ENCODE data around the gene WASHC2A. TPM values are rescaled to one million over a fixed set of nuclear protein-coding genes. Genes with fewer than 3 reads are reported as not detected.
"Not testable (repeated sequence)": the region's sequence is repeated elsewhere in the genome, so short reads cannot be mapped to it uniquely, and the experiment has no call there.

WASHC2A gene
- polyA plus RNA-seq, 3 donors = 10.9 to 32.9 (median 18.8) TPM

DNA sequence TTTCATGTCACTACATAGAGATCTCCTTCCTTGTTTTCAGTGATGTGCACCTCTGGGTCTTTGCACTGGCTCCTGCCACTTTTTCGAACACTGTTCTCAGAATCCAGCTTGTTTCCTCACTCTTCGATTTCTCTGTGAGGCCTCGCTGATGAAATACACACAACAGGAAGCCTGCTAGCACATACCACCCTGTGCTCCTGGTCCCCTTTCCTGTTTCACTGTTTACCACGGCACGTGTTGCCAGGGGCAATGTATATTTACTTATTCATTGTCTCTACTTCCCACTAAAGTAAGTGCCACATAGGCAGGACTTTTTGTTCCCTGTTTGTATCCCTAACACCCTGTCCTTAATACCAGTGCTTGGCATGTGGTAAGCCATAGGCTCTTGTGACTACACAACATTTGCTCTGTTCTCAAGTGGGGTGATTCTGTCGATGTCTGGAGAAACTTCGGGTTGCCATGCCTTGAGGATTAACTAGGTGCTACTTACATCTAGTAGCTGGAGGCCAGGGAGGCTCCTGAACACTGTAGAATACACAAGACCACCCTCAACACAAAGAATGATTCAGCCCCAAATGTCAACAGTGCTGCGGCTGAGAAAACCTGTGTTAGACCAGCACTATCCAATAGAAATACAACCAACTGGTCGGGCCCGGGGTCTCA is 75.9 kb downstream of the WASHC2A start:
- peak; percentile 14 to 37 (median 26) for DNase-seq
- H3K9ac ChIP-seq (ENCODE audit: insufficient read depth, low read length, poor library complexity, severe bottlenecking); H3K79me2 ChIP-seq (ENCODE audit: insufficient read depth, low read length); H2AFZ ChIP-seq (ENCODE audit: insufficient read depth, low read depth, low read length, poor library complexity, severe bottlenecking); H4K20me1 ChIP-seq (ENCODE audit: insufficient read depth, low read length); H3K27me3 ChIP-seq (ENCODE audit: control insufficient read depth in 2 of 2, insufficient read depth in 2 of 2, low read length in 2 of 2); H3K36me3 ChIP-seq (replicated peaks in 1 of 2; ENCODE audit: control insufficient read depth in 1 of 2, insufficient read depth in 2 of 2, low read length in 2 of 2); intact Hi-C loops (cut with micrococcal nuclease); H3K27ac ChIP-seq (ENCODE audit: low read depth in 1 of 2, low read length in 2 of 2); H3K9me3 ChIP-seq (replicated peaks in 1 of 2; ENCODE audit: control insufficient read depth in 1 of 2, insufficient read depth in 1 of 2, low read length in 2 of 2); H3K36me3 Mint-ChIP-seq; H3K4me2 ChIP-seq (replicated peaks; ENCODE audit: extremely low read depth, low read length, poor library complexity, severe bottlenecking); H3K9me3 Mint-ChIP-seq; H3K4me3 ChIP-seq (replicated peaks in 1 of 3; ENCODE audit: low read depth in 2 of 3, low read length in 3 of 3); H3K27me3 Mint-ChIP-seq (ENCODE audit: low read depth in 3 of 3): not testable (repeated sequence)
- peaks cover 6 to 17% of the 10 kb centered on the region in 2 donors for H3K4me1 ChIP-seq (ENCODE audit: control insufficient read depth in 1 of 2, insufficient read depth in 2 of 2, low read length in 2 of 2)
- Mint-ChIP-seq H3K4me1 (peaks cover 22% of the 10 kb centered on the region), H3K4me3 (peak overlapping the region in 1 of 2 donors; percentile 62), H3K27ac (peak overlapping the region in 6 of 7 donors; percentile 15 to 89 (median 67))
- WGBS (ENCODE audit: insufficient coverage) = no CpG with 5 or more reads among the region's 10 CpGs

GRCh38 chr10:50145575-50145974 is 77.8 kb downstream of the WASHC2A start:
- H3K9me3 Mint-ChIP-seq; H3K4me3 Mint-ChIP-seq; H3K4me2 ChIP-seq (replicated peaks; ENCODE audit: extremely low read depth, low read length, poor library complexity, severe bottlenecking); H3K9me3 ChIP-seq (replicated peaks in 1 of 2; ENCODE audit: control insufficient read depth in 1 of 2, insufficient read depth in 1 of 2, low read length in 2 of 2); H3K27ac Mint-ChIP-seq; H4K20me1 ChIP-seq (ENCODE audit: insufficient read depth, low read length); DNase-seq; H3K36me3 ChIP-seq (replicated peaks in 1 of 2; ENCODE audit: control insufficient read depth in 1 of 2, insufficient read depth in 2 of 2, low read length in 2 of 2); H3K9ac ChIP-seq (ENCODE audit: insufficient read depth, low read length, poor library complexity, severe bottlenecking); H3K27me3 Mint-ChIP-seq (ENCODE audit: low read depth in 3 of 3); H3K27me3 ChIP-seq (ENCODE audit: control insufficient read depth in 2 of 2, insufficient read depth in 2 of 2, low read length in 2 of 2); H3K27ac ChIP-seq (ENCODE audit: low read depth in 1 of 2, low read length in 2 of 2); intact Hi-C loops (cut with micrococcal nuclease); H3K4me3 ChIP-seq (replicated peaks in 1 of 3; ENCODE audit: low read depth in 2 of 3, low read length in 3 of 3); H2AFZ ChIP-seq (ENCODE audit: insufficient read depth, low read depth, low read length, poor library complexity, severe bottlenecking); H3K79me2 ChIP-seq (ENCODE audit: insufficient read depth, low read length); H3K36me3 Mint-ChIP-seq: not testable (repeated sequence)
- H3K4me1 Mint-ChIP-seq = peaks cover 18% of the 10 kb centered on the region
- no CpG with 5 or more reads among the region's 1 CpG for WGBS (ENCODE audit: insufficient coverage)
- H3K4me1 ChIP-seq (ENCODE audit: control insufficient read depth in 1 of 2, insufficient read depth in 2 of 2, low read length in 2 of 2) = peaks cover 6 to 17% of the 10 kb centered on the region in 2 donors

GRCh38 chr10:50152792-50153272 is 85.1 kb downstream of the WASHC2A start:
- Histone ChIP-seq H3K4me1 (ENCODE audit: control insufficient read depth in 1 of 2, insufficient read depth in 2 of 2, low read length in 2 of 2) (no peaks in the 10 kb centered on the region), H3K79me2 (ENCODE audit: insufficient read depth, low read length) (no peaks in the 10 kb centered on the region), H3K9ac (ENCODE audit: insufficient read depth, low read length, poor library complexity, severe bottlenecking) (no peak overlapping the region), H3K27ac (ENCODE audit: low read depth in 1 of 2, low read length in 2 of 2) (no peak overlapping the region), H3K4me3 (replicated peaks in 1 of 3; ENCODE audit: low read depth in 2 of 3, low read length in 3 of 3) (no peak overlapping the region), H3K4me2 (replicated peaks; ENCODE audit: extremely low read depth, low read length, poor library complexity, severe bottlenecking) (no peak overlapping the region), H2AFZ (ENCODE audit: insufficient read depth, low read depth, low read length, poor library complexity, severe bottlenecking) (no peak overlapping the region), H3K27me3 (ENCODE audit: control insufficient read depth in 2 of 2, insufficient read depth in 2 of 2, low read length in 2 of 2) (peaks cover 0 to 6% of the 10 kb centered on the region in 2 donors), H4K20me1 (ENCODE audit: insufficient read depth, low read length) (no peaks in the 10 kb centered on the region), H3K36me3 (replicated peaks in 1 of 2; ENCODE audit: control insufficient read depth in 1 of 2, insufficient read depth in 2 of 2, low read length in 2 of 2) (no peaks in the 10 kb centered on the region), H3K9me3 (replicated peaks in 1 of 2; ENCODE audit: control insufficient read depth in 1 of 2, insufficient read depth in 1 of 2, low read length in 2 of 2) (no peaks in the 10 kb centered on the region)
- 4% methylated on average over 30 of the region's 34 CpGs for WGBS (ENCODE audit: insufficient coverage)
- H3K9me3 Mint-ChIP-seq = peaks cover 0 to 7% (median 0%) of the 10 kb centered on the region in 7 donors
- H3K27ac Mint-ChIP-seq = no peak overlapping the region
- TF ChIP-seq, protein P1, sequence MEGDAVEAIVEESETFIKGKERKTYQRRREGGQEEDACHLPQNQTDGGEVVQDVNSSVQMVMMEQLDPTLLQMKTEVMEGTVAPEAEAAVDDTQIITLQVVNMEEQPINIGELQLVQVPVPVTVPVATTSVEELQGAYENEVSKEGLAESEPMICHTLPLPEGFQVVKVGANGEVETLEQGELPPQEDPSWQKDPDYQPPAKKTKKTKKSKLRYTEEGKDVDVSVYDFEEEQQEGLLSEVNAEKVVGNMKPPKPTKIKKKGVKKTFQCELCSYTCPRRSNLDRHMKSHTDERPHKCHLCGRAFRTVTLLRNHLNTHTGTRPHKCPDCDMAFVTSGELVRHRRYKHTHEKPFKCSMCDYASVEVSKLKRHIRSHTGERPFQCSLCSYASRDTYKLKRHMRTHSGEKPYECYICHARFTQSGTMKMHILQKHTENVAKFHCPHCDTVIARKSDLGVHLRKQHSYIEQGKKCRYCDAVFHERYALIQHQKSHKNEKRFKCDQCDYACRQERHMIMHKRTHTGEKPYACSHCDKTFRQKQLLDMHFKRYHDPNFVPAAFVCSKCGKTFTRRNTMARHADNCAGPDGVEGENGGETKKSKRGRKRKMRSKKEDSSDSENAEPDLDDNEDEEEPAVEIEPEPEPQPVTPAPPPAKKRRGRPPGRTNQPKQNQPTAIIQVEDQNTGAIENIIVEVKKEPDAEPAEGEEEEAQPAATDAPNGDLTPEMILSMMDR (IDR thresholded peaks at IDR 0.05) = no peak
- intact Hi-C loops (cut with micrococcal nuclease) = loop anchor here in 1 of 2 donors (10.0 kb wide), 1 partner anchor 128 kb away; no protein-coding TSS in a partner anchor
- H3K4me3 Mint-ChIP-seq = peak overlapping the region in 1 of 2 donors; percentile 71
- H3K27me3 Mint-ChIP-seq (ENCODE audit: low read depth in 3 of 3) = peaks cover 13 to 23% (median 21%) of the 10 kb centered on the region in 3 donors
- H3K36me3 Mint-ChIP-seq = no peaks in the 10 kb centered on the region
- no peak for DNase-seq
- peaks cover 5% of the 10 kb centered on the region for H3K4me1 Mint-ChIP-seq

DNA sequence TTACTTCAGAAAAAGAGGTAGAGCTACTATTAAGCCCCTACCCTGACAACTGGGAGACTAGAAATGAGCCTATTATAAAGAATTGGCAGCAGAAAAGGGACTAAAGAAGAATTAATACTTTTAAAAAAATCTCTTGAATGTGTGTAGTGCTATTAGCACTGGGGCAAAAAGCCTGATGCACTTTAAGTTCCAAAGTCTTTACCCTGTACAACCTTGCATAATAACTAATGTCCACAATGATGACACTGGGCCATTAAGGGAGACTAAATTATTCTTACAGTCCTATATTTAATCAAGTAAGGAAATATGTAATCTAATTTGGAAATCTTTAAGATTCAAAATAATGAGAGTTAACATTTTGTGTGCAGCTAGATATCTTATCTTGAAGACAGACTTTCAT is 90.1 kb downstream of the WASHC2A start:
- H3K9me3 ChIP-seq (replicated peaks in 1 of 2; ENCODE audit: control insufficient read depth in 1 of 2, insufficient read depth in 1 of 2, low read length in 2 of 2); H3K9me3 Mint-ChIP-seq; H2AFZ ChIP-seq (ENCODE audit: insufficient read depth, low read depth, low read length, poor library complexity, severe bottlenecking); H3K9ac ChIP-seq (ENCODE audit: insufficient read depth, low read length, poor library complexity, severe bottlenecking); H3K27me3 ChIP-seq (ENCODE audit: control insufficient read depth in 2 of 2, insufficient read depth in 2 of 2, low read length in 2 of 2); H3K4me1 ChIP-seq (ENCODE audit: control insufficient read depth in 1 of 2, insufficient read depth in 2 of 2, low read length in 2 of 2); H3K36me3 ChIP-seq (replicated peaks in 1 of 2; ENCODE audit: control insufficient read depth in 1 of 2, insufficient read depth in 2 of 2, low read length in 2 of 2); H3K27ac Mint-ChIP-seq; H3K4me3 Mint-ChIP-seq; H4K20me1 ChIP-seq (ENCODE audit: insufficient read depth, low read length); H3K4me2 ChIP-seq (replicated peaks; ENCODE audit: extremely low read depth, low read length, poor library complexity, severe bottlenecking); H3K79me2 ChIP-seq (ENCODE audit: insufficient read depth, low read length); H3K27ac ChIP-seq (ENCODE audit: low read depth in 1 of 2, low read length in 2 of 2); H3K4me1 Mint-ChIP-seq; H3K4me3 ChIP-seq (replicated peaks in 1 of 3; ENCODE audit: low read depth in 2 of 3, low read length in 3 of 3); DNase-seq; H3K36me3 Mint-ChIP-seq: not testable (repeated sequence)
- peaks cover 9 to 13% (median 12%) of the 10 kb centered on the region in 3 donors for H3K27me3 Mint-ChIP-seq (ENCODE audit: low read depth in 3 of 3)
- intact Hi-C loops (cut with micrococcal nuclease) = loop anchor here in 1 of 2 donors (10.0 kb wide), 1 partner anchor 133 kb away; no protein-coding TSS in a partner anchor

Measured in CD14-positive monocyte (primary cell).